NCI-H510A treated with DMSO at 0.1 percent for 48 hours (cell line): ENCODE measurements around the gene FCF1.
"Not testable (repeated sequence)": the region's sequence is repeated elsewhere in the genome, so short reads cannot be mapped to it uniquely, and the experiment has no call there.

ENCODE experiments used
- DNase-seq: peaks from one replicate; lab custom pipeline; 2025; lab: John Stamatoyannopoulos, UW

The FCF1 gene

DNA sequence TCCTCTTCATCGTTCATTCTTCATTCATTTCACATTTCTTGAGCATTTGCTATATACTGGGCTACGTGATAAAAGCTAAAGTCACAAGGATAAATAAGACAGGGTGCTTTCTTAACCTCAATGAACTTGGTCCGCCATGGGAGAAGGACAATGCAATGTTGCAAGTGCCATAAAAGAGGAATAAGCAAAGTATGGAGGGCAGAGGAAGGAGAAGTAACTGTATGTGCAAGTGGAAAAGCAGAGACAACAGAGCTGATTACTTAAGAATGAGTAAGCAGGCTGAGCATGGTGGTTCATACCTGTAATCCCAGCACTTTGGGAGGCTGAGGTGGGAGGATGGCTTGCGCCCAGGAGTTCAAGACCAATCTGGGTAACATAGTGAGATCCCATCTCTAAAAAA lies 14.5 kb upstream of the FCF1 start:
- DNase-seq = no peak

DNA sequence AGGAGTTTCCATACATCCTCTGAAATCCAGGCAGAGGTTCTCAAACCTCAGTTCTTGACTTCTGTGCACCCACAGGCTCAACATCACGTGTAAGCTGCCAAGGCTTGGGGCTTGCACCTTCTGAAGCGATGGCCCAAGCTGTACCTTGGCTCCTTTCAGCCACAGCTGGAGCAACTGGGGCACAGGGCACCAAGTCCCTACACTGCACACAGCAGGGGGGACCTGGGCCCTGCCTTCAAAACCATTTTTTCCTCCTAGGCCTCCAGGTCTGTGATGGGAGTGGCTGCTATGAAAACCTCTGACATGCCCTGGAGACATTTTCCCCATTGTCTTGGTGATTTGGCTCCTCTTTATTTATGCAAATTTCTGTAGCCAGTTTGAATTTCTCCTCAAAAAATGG lies 10.7 kb upstream of the FCF1 start:
- no peak for DNase-seq

DNA sequence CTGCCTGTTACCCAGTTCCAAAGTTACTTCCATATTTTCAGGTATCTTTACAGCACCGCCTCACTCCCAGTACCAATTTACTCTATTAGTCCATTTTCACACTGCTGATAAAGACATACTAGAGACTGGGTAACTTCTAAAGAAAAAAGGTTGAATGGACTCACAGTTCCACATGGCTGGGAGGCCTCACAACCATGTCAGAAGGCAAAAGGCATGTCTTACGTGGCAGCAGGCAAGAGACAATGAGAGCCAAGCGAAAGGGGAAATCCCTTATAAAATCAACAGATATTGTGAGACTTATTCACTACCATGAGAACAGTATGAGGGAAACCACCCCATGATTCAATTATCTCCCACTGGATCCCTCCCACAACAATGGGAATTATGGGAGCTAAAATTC lies 9.9 kb upstream of the FCF1 start:
- no peak for DNase-seq

DNA sequence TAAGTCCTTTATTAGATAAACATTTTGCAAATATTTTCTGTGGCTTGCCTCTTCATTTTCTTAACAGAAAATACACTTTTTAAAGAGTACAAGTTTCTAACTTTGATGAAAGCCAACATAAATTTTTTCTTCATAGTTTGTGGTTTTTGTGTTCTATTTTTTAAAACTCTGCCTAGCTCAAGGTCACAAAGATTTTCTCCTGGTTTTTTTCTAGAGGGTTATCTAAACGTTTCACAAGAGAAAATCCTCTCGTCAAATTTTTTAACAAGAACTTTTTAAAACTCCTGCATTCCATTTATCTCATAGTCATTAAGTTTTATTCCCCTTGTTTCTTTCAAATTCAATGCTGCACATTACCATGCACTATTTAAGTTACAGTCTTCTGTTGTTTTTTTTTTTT lies 8.3 kb upstream of the FCF1 start:
- no peak for DNase-seq

DNA sequence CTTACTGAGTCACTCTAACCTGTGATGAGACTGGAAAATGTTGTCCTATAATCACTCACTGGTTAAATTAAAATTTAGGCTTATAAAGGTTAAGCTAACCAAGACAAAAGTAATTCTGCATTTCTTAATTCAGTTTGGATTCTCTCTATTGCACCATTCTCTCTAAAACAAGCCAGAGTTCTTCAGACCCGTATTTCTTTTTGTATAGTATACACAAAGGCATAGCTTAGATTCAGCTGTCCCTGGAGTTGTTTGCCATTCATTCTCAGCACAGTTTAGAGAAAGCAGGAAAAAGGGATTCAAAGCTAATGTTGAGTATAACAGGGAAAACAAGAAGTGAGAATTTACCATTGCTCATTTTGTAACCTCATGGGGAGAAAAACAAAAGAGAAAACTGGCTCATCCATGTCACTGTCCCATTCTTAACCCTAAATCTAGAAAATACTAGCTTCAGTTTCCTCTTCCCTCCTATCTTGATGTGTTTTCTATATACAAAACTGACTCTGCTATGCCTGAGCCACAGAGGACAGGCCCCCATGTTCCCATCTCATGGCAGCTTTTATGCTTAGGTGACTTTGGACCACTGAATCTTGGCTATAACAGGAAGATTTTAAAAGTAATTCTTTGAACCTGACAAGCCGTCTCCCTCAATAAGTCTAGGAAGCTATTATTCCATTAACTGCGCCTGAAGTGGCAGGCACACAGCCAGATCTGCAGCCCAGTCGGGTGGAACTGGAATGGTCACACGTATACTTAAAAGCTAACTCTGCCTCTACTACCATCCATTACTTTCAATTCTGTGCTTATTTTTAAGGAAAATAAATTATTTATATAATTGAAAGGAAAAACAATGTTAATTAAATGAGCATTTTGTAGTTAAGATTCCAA lies 7.1 kb upstream of the FCF1 start:
- no peak for DNase-seq

DNA sequence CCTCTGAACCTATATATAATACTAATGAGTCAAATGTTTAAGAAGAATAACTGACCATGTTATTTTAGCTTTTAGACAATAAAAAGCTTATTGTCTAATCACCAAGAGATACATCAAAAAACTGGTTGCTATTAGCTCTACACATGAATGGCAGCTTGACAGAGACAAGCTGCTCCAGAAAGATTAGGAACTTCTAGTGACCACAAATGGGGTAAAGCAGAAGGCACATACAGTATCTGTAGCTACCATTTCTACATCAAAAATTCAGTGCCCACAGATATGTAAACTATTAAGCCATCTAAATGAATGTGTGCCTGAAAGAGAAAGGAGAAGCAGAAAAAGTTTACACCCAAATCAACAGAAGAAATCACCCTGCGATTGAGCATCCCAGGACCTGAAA lies 2.5 kb upstream of the FCF1 start:
- no peak for DNase-seq

DNA sequence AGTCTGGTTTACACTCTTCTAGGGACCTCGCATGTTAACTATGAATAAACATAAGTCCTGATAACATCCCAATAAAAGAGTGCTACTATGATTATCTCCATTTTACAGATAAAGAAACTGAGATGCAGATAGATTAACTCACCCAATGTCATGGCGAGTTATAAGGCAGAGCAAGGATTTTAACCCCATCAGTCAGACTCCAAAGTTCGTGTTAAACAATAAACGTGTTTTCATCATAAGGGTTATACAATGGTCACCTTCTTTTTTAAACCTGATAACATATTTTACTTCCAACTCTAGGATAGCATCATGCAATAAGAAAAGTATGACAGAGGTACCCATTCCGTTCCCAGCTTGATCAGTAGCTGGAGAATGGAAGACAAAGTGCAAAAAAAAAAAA lies 1.3 kb upstream of the FCF1 start:
- DNase-seq = no peak

DNA sequence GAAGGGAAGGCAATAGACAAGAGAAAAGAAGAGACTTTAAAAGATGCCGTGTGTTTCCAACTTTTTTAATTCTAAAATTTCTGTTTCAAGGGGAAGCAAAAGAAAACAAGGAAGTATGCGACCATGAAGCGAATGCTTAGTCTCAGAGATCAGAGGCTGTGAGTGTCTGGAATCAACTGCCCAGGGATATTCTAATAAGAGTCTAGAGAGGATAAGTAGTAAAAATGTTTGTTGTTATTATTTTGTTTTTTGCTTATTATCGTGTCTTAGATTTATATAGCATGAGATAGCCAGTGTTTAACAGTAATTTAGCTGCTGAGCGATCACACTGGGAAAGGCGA lies 421 bp downstream of the FCF1 start:
- no peak for DNase-seq

DNA sequence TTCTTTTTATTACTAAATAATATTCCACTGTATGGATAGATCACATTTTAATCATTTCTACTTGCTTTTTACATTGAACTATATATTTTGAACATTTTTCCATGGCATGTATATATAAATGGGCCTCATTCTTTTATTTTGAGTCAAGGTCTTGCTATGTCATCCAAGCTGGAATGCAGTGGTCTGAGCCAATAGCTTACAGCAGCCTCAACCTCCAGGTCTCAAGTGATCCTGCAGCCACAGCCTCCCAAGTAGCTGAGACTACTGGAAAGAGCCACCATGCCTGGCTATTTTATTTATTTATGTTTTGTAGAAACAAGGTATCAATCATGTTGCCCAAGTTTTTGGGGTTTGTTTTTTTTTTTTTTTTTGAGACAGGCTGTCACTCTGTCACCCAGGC lies 7.6 kb downstream of the FCF1 start:
- DNase-seq = no peak

DNA sequence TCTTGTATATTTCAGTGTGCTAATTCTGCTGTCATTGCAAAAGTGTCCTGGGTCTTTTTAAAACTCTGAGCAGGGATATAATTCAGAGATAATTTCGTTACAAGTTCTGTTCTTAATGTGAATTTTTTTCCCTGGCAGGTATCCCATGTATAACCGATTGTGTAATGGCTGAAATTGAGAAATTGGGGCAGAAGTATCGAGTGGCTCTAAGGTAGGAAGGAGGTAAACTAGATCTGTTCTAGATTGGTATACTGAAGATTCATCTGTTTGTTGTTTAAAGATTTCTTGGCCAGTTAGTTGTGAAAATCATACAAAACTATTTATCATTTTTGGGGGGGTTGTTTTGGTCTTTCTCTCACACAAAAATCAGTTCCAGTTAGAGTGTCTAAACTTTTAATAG lies 10.2 kb downstream of the FCF1 start:
- no peak for DNase-seq

DNA sequence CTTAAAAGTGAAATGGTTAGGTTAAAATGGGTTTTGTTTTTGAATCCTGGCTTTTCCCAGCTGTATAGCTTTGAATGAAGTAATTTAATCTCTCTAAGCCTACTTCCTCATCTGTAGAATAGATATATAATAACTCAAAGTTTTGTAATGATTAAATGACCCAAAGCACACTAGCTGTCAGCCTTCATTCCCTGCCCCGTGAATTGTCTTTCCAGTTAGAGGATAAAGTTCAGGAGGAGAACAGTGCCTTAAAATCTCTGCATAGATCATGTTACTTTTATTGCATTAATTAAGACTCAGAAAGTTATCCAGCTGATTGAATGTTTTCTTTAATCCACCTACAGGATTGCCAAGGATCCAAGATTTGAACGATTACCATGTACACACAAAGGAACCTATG lies 19.4 kb downstream of the FCF1 start:
- DNase-seq = no peak

DNA sequence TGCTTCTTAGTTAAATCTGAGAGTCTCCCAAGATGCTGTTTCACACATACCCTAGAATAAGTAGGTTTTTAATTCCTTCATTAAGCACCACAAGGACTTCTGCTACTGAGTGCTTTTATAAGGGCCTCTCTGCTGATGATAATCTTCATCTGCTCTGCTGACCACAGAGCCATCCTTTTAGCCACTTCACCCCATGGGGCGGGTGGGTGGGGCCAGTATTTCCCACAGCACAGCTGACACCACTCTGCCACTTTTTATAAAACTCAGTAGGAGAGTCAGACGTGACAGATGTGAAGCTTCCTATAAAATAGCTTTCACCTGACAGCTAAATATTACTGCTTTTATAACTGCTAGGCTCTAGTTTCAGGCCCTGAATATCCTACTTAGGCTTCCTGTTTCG lies 20.3 kb downstream of the FCF1 start:
- DNase-seq = no peak

DNA sequence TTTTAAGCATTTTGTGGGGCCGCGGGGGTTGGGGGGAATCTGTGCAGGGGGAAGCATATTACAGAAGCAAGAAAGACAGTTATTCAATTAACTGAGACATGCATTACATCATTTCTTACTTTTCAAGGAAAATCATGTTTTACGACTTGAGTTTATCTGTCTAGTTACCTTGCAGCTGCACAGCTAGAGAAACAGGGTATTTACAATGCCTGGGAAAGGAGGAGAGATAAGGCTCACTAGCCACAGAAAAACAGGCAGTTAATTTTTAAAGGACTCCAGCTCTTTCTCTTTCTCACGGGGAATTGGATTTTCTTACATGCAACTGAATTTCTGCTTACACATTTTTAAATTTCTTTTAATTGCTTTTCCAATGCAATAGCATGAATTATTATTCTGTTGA lies 22.2 kb downstream of the FCF1 start:
- no peak for DNase-seq

DNA sequence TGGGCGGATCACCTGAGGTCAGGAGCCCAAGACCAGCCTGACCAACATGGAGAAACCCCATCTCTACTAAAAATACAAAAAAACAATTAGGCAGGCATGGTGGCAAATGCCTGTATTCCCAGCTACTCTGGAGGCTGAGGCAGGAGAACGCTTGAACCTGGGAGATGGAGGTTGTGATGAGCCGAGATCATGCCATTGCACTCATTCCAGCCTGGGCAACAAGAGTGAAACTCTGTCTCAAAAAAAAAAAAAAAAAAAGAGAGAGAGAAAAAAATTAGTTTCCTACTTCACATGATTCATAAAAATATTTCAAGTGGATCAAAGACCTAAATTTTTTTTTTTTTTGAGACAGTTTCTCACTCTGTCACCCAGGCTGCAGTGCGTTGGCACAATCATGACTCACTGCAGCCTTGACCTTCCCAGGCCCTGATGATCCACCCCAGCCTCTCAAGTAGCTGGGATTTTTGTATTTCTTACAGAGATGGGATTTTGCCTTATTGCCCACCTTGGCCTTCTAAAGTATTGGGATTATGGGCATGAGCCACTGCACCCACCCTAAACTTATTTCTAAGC lies 24.9 kb downstream of the FCF1 start:
- DNase-seq = no peak

DNA sequence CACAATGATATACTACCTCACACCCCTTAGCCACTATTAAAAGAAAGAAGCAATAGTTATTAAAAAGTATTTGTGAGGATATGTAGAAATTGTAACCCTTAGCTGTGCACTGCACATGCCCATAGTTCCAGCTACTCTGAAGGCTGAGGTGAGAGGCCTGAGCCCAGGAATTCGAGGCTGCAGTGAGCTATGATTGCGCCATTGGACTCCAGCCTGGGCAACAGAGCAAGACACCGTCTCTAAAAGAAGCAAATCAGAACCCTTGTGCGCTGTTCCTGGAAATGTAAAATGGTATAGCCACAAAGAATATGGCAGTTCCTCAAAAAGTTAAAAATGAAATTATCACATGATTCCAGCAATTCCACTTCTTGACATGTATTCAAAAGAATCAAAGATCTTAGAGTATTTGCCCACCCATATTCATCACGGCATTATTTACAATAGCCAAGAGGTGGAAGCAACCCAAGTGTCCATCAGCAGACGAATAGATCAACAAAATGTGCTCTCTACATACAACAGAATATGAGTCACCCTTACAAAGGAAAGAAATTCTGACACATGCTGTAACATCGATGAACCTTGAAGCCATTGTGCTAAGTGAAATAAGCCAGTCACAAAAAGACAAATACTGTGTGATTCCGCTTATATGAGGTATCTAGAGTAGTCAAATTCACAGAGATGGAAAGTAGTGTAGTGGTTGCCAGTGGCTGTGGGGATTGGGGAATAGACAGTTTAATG lies 26.5 kb downstream of the FCF1 start:
- DNase-seq = no peak

DNA sequence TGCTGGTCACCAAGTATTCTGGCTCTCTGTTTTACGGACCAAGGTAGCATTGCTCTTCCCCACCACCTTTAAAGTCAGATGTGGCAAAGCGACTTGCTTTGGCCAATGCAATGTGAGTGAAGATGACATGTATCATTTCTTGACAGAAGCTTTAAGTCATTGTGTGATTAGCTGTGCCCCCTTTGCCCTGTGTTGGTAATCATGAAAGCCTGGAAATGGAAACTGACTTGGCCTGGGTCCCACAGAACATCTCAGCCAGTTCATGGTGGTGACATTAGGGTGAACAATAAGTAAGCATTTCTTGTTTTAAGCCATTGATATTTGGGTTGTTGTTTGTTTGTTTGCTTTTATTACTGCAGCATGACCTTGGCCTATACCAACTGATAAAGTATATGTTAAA lies 34.3 kb downstream of the FCF1 start:
- no peak for DNase-seq

DNA sequence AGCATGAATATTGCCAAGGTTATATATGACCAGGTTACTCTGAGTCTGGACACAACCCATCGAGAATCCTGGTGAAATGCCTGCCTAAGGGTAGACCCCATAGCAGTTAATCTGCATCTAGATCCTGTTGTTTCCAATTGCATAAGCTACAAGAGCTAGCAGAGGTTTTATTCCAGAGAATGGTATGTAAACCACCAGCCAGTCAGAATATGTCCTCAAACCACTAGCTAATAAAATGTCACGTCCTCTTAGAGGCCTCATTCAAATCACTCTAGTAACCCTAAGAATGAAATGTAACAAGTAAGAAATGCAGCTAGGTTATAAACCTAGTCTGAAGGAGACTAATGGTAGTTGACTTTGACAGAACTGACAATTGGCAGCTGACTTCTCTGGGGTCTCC lies 41.2 kb downstream of the FCF1 start:
- no peak for DNase-seq

DNA sequence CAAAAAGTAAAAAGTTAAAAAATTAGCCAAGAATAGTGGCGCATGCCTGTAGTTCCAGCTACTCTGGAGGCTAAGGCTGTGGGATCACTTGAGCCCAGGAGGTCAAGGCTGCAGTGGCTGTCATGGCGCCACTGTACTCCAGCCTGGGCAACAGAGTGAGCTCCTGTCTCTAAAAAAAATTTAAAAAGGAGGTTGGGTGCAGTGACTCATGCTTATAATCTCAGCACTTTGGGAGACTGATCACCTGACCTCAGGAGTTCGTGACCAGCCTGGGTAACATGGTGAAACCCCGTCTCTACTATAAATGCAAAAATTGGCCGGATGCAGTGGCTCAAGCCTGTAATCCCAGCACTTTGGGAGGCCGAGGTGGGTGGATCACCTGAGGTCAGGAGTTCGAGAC lies 42.0 kb downstream of the FCF1 start:
- DNase-seq = no peak

DNA sequence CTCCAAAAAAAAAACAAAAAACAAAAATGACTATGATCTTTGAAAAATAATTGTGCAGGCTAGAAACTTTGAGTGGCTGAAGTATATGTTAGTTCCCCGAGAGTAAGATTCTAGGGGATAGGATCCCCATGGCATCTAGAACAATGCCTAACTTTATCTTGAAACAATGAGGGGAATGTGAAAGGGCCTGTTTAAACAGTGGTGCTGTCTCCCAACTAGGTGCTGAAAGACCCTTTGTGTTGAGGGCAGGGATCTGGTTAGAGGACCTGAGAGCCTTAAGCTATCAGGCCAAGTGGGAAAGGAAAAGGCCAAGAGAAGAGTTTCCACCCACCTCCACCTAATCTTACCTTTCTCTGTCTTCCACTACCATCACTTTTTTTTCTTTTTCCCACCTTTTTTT lies 43.4 kb downstream of the FCF1 start:
- no peak for DNase-seq

DNA sequence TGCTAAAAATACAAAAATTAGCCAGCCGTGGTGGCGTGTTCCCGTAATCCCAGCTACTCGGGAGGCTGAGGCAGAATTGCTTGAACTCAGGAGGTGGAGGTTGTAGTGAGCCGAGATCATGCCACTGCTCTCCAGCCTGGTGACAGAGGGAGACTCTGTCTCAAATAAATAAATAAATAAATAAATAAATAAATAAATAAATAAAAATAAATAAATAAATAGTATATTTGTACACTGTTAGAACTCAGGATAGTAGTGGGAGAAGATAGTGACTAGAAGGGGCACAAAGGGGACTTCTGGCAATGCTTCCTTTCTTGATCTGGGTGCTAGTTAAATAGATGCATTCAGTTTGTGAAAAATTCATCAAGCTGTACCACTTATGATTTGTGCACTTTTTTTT lies 45.6 kb downstream of the FCF1 start:
- not testable (repeated sequence) for DNase-seq

DNA sequence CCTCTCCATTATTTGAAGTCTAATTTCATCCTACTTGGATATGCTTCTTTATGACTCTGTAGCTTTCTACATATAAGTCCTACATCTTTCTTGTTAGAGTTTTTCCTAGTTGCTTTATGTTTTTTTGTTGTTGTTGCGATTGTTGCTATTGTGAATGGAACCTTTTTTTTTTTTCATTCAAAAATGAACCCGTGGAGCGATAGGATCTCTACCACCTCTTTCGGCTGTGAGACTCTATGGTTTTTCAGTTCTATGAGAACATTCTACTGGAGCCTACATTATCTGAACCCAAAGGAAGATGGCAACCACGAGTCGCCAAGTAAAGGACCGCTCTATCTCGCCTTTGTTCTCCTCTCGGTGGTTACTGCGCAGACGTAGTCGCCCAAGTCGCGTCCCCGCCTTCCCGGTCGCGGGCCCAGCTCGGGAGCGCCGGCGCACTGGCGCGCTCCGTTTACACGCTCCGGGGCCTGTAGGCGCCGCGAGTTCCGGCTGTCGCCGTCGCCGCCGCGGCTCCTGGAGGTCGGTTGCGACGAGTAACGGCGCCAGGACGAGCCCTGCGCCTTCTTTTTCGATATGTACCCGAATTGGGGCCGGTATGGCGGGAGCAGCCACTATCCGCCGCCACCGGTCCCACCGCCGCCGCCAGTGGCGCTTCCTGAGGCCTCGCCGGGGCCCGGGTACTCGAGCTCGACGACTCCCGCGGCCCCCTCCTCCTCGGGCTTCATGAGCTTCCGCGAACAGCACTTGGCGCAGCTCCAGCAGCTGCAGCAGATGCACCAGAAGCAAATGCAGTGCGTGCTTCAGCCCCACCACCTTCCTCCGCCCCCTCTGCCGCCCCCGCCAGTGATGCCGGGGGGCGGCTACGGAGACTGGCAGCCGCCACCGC lies 50.2 kb downstream of the FCF1 start, which contains the start of gene YLPM1:
Gene YLPM1 (plus strand): TSS at position 400 of the 886 bp plus-strand sequence. CDS start 174 bp downstream, at position 574.
- DNase-seq = peak; percentile 96
